ENCODE results near the gene PCDHAC2. TPM values are rescaled to one million over a fixed set of nuclear protein-coding genes. Genes with fewer than 3 reads are reported as not detected.

The PCDHAC2 gene
- polyA plus RNA-seq, 2 of the 4 experiments (the other 2 are of a cell fraction), result 1.2 to 5.3 TPM

GRCh38 chr5:140992828-140993227 is 26.6 kb downstream of the PCDHAC2 start:
- Histone ChIP-seq H3K4me3 (no peak overlapping the region), H3K9me3 (no peaks in the 10 kb centered on the region), H3K27ac (no peak overlapping the region), H3K4me2 (no peak overlapping the region; the same call in 2 of the 3 replicates), H3K4me1 (peaks cover 14% of the 10 kb centered on the region; the same call in 2 of the 3 replicates)
- CTCF ChIA-PET, result interaction anchor here (2.9 kb wide), 1 partner anchor 67 kb away, joined by 13 read pairs; the partner anchor contains the start of gene PCDHAC1
- ATAC-seq, result no peak
- no peak for FAIRE-seq
- WGBS (ENCODE audit: missing lambda C conversion rate), result 29% methylated on average over 2 of the region's 2 CpGs
- DNase-seq (ENCODE audit: low read depth in 1 of 2, low spot score in 1 of 2), result no peak
- TF ChIP-seq, protein P1, sequence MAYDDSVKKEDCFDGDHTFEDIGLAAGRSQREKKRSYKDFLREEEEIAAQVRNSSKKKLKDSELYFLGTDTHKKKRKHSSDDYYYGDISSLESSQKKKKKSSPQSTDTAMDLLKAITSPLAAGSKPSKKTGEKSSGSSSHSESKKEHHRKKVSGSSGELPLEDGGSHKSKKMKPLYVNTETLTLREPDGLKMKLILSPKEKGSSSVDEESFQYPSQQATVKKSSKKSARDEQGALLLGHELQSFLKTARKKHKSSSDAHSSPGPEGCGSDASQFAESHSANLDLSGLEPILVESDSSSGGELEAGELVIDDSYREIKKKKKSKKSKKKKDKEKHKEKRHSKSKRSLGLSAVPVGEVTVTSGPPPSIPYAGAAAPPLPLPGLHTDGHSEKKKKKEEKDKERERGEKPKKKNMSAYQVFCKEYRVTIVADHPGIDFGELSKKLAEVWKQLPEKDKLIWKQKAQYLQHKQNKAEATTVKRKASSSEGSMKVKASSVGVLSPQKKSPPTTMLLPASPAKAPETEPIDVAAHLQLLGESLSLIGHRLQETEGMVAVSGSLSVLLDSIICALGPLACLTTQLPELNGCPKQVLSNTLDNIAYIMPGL (CRISPR knock-in tag; IDR thresholded peaks at IDR 0.05; ENCODE audit: borderline replicate concordance), result no peak
- no peak for TF ChIP-seq EHF (CRISPR knock-in tag; IDR thresholded peaks at IDR 0.05)
- TF ChIP-seq SREBF2 (IDR thresholded peaks at IDR 0.05), result no peak
- TF ChIP-seq, protein P2, sequence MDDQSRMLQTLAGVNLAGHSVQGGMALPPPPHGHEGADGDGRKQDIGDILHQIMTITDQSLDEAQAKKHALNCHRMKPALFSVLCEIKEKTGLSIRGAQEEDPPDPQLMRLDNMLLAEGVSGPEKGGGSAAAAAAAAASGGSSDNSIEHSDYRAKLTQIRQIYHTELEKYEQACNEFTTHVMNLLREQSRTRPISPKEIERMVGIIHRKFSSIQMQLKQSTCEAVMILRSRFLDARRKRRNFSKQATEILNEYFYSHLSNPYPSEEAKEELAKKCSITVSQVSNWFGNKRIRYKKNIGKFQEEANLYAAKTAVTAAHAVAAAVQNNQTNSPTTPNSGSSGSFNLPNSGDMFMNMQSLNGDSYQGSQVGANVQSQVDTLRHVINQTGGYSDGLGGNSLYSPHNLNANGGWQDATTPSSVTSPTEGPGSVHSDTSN (IDR thresholded peaks at IDR 0.05), result no peak
- POLR2A ChIA-PET, result no interaction called here

GRCh38 chr5:140996060-140996459 is 29.8 kb downstream of the PCDHAC2 start:
- FAIRE-seq (no peak), ATAC-seq (no peak), DNase-seq (ENCODE audit: low read depth in 1 of 2, low spot score in 1 of 2) (no peak)
- CTCF ChIA-PET, result no interaction called here
- Histone ChIP-seq H3K4me3 (no peak overlapping the region), H3K9me3 (no peaks in the 10 kb centered on the region), H3K4me2 (no peak overlapping the region; the same call in 2 of the 3 replicates), H3K4me1 (peaks cover 23% of the 10 kb centered on the region; the same call in 2 of the 3 replicates), H3K27ac (peak overlapping the region in 1 of 2 experiments; percentile 18; a peak in 1 of 6 replicates)
- TF ChIP-seq, protein P3, sequence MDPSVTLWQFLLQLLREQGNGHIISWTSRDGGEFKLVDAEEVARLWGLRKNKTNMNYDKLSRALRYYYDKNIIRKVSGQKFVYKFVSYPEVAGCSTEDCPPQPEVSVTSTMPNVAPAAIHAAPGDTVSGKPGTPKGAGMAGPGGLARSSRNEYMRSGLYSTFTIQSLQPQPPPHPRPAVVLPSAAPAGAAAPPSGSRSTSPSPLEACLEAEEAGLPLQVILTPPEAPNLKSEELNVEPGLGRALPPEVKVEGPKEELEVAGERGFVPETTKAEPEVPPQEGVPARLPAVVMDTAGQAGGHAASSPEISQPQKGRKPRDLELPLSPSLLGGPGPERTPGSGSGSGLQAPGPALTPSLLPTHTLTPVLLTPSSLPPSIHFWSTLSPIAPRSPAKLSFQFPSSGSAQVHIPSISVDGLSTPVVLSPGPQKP (IDR thresholded peaks at IDR 0.05; ENCODE audit: low read depth, low read length), result no peak
- TF ChIP-seq, protein P4, sequence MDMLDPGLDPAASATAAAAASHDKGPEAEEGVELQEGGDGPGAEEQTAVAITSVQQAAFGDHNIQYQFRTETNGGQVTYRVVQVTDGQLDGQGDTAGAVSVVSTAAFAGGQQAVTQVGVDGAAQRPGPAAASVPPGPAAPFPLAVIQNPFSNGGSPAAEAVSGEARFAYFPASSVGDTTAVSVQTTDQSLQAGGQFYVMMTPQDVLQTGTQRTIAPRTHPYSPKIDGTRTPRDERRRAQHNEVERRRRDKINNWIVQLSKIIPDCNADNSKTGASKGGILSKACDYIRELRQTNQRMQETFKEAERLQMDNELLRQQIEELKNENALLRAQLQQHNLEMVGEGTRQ (IDR thresholded peaks at IDR 0.05), result no peak
- TF ChIP-seq, protein P5, sequence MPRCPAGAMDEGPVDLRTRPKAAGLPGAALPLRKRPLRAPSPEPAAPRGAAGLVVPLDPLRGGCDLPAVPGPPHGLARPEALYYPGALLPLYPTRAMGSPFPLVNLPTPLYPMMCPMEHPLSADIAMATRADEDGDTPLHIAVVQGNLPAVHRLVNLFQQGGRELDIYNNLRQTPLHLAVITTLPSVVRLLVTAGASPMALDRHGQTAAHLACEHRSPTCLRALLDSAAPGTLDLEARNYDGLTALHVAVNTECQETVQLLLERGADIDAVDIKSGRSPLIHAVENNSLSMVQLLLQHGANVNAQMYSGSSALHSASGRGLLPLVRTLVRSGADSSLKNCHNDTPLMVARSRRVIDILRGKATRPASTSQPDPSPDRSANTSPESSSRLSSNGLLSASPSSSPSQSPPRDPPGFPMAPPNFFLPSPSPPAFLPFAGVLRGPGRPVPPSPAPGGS (IDR thresholded peaks at IDR 0.05), result no peak
- TF ChIP-seq MYC (IDR thresholded peaks at IDR 0.05; ENCODE audit: borderline replicate concordance, low read length) (no peak), RAD21 (conservative IDR thresholded peaks at IDR 0.05 in 1 of 2, IDR thresholded peaks at IDR 0.05 in 1 of 2) (no peak), JUN (IDR thresholded peaks at IDR 0.05) (no peak), RFX5 (IDR thresholded peaks at IDR 0.05) (no peak), ZNF302 (CRISPR knock-in tag; IDR thresholded peaks at IDR 0.05) (no peak), ZC3H11A (IDR thresholded peaks at IDR 0.05) (no peak), TFCP2L1 (CRISPR knock-in tag; IDR thresholded peaks at IDR 0.05) (no peak), MAX (IDR thresholded peaks at IDR 0.05) (no peak), JUNB (IDR thresholded peaks at IDR 0.05) (no peak), HOXB5 (CRISPR knock-in tag; IDR thresholded peaks at IDR 0.05) (no peak), NPAS2 (CRISPR knock-in tag; IDR thresholded peaks at IDR 0.05; ENCODE audit: borderline replicate concordance) (no peak), EHF (CRISPR knock-in tag; IDR thresholded peaks at IDR 0.05) (no peak), NR3C1 (IDR thresholded peaks at IDR 0.05) (no peak), MAFK (IDR thresholded peaks at IDR 0.05; ENCODE audit: partially characterized antibody) (no peak)
- WGBS (ENCODE audit: missing lambda C conversion rate), result 57% methylated on average over 1 of the region's 1 CpG
- POLR2A ChIA-PET, result no interaction called here

Measured in A549 (cell line).